ENCODE data around the gene MARVELD2.
"Not testable (repeated sequence)": the region's sequence is repeated elsewhere in the genome, so short reads cannot be mapped to it uniquely, and the experiment has no call there.

The MARVELD2 gene

DNA sequence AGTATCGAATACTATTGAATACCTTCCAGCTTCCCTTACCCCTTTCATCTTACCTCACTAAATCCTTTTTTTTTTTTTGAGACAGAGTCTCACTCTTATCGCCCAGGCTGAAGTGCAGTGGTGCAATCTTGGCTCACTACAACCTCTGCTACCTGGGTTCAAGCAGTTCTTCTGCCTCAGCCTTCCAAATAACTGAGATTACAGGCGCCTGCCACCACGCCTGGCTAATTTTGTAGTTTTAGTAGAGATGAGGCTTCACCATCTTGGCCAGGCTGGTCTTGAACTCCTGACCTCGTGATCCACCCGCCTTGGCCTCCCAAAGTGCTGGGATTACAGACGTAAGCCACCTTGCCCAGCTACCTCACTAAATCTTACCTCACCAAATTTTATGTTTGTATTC is 63.4 kb downstream of the MARVELD2 start:
- H3K9me3 ChIP-seq (ENCODE audit: insufficient read depth, low read depth, low read length); H3K9ac ChIP-seq (ENCODE audit: low read depth, low read length); H3K4me1 ChIP-seq (ENCODE audit: insufficient read depth, low read length); H3K36me3 ChIP-seq (ENCODE audit: insufficient read depth, low read depth, low read length); H3K4me3 ChIP-seq (ENCODE audit: low read length); H3K27me3 ChIP-seq (ENCODE audit: insufficient read depth, low read length); H3K27ac ChIP-seq (ENCODE audit: low read length): not testable (repeated sequence)

DNA sequence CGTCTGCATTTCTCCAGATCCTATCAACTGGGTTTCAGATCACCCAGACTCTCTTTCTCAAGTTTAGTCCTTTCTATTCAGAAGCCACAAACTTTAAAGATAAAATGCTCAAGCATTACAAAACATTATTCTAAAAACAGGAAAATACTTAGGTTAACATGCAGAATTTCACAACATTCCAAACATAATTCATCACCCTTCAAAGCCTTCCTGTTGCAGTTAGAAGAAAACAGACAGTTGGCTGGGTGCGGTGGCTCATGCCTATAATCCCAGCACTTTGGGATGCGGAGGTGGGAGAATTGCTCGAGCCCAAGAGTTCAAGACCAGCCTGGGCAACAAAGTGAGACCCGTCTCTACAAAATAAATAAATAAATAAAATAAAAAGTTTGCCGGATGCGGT is 70.0 kb downstream of the MARVELD2 start:
- Histone ChIP-seq H3K4me3 (ENCODE audit: low read length) (no peak overlapping the region), H3K4me1 (ENCODE audit: insufficient read depth, low read length) (no peaks in the 10 kb centered on the region), H3K36me3 (ENCODE audit: insufficient read depth, low read depth, low read length) (no peaks in the 10 kb centered on the region)

DNA sequence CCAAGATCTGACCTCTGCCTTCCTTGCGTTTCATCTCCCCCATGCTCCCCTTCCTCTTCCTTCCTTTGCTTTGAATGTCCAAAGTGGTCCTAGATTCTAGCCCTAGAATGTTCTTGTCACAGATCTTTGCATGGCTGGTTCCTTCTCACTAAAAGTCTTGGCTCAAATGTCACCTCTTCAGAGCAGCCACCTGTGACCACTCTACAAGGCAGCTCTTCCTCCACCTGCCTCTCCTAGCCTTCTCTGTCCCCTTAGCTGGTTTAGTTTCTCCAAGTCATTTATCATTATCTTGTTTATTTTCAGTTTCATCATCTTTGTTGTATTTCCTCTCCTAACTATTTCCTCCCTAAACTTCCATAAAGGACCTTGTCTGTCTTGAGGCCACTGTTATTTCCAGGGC is 70.6 kb downstream of the MARVELD2 start:
- Histone ChIP-seq H3K27me3 (ENCODE audit: insufficient read depth, low read length) (peaks cover under 1% of the 10 kb centered on the region; the same call in 1 of the 2 replicates), H3K4me3 (ENCODE audit: low read length) (no peak overlapping the region), H3K4me1 (ENCODE audit: insufficient read depth, low read length) (no peaks in the 10 kb centered on the region), H3K27ac (ENCODE audit: low read length) (no peak overlapping the region), H3K9ac (ENCODE audit: low read depth, low read length) (no peak overlapping the region), H3K9me3 (ENCODE audit: insufficient read depth, low read depth, low read length) (no peaks in the 10 kb centered on the region), H3K36me3 (ENCODE audit: insufficient read depth, low read depth, low read length) (no peaks in the 10 kb centered on the region)

More for the DNA sequence above, 70.0 kb downstream of the MARVELD2 start:
- no peaks in the 10 kb centered on the region for H3K9me3 ChIP-seq (ENCODE audit: insufficient read depth, low read depth, low read length)
- H3K9ac ChIP-seq (ENCODE audit: low read depth, low read length): no peak overlapping the region
- H3K27me3 ChIP-seq (ENCODE audit: insufficient read depth, low read length): no peaks in the 10 kb centered on the region
- H3K27ac ChIP-seq (ENCODE audit: low read length): no peak overlapping the region

DNA sequence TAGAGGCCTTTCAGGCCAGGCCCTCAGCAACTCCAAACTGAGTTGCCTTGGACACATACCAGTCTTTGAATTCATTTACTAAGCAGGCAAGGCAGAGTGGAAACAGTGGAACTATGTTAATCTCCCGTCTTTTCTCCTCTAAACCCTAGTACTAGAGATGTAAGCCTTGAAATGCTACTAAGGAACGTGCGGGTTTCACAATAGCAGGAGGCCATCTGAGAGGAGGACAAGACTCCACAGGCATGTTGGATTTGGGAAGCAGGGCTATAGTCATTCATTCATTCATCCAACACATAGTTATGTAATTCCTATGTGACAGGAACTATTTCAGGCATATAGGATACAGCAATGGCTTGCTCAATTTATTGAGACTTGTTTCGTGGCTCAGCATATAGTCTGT is 74.3 kb downstream of the MARVELD2 start:
- H3K9me3 ChIP-seq (ENCODE audit: insufficient read depth, low read depth, low read length): no peaks in the 10 kb centered on the region
- no peaks in the 10 kb centered on the region for H3K4me1 ChIP-seq (ENCODE audit: insufficient read depth, low read length)
- H3K4me3 ChIP-seq (ENCODE audit: low read length): no peak overlapping the region
- H3K27me3 ChIP-seq (ENCODE audit: insufficient read depth, low read length): peaks cover 21% of the 10 kb centered on the region; the same call in 1 of the 2 replicates
- no peaks in the 10 kb centered on the region for H3K36me3 ChIP-seq (ENCODE audit: insufficient read depth, low read depth, low read length)
- no peak overlapping the region for H3K9ac ChIP-seq (ENCODE audit: low read depth, low read length)
- no peak overlapping the region for H3K27ac ChIP-seq (ENCODE audit: low read length)

DNA sequence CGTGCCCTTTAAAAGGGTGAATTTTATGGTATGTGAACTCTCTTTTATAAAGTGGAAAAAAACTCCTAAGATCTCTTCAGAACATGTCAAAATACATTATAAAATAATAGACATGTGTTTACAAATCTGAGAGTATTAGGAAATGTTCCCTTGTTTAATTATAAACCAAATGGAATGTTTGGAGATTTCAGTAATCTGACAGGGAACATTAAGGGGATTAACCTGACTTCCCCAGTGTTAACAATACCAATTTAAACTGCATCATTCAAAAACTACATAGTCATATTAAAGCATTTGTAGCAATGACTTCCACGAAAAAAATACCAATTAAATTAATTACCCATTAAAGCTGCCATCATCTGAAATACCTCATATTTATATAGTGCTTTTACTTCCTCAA is 76.1 kb downstream of the MARVELD2 start:
- Histone ChIP-seq H3K9ac (ENCODE audit: low read depth, low read length) (no peak overlapping the region), H3K27ac (ENCODE audit: low read length) (no peak overlapping the region), H3K9me3 (ENCODE audit: insufficient read depth, low read depth, low read length) (no peaks in the 10 kb centered on the region), H3K36me3 (ENCODE audit: insufficient read depth, low read depth, low read length) (no peaks in the 10 kb centered on the region), H3K4me1 (ENCODE audit: insufficient read depth, low read length) (peaks cover 8% of the 10 kb centered on the region; the same call in 1 of the 2 replicates), H3K27me3 (ENCODE audit: insufficient read depth, low read length) (peaks cover 21% of the 10 kb centered on the region; the same call in 1 of the 2 replicates), H3K4me3 (ENCODE audit: low read length) (no peak overlapping the region)

DNA sequence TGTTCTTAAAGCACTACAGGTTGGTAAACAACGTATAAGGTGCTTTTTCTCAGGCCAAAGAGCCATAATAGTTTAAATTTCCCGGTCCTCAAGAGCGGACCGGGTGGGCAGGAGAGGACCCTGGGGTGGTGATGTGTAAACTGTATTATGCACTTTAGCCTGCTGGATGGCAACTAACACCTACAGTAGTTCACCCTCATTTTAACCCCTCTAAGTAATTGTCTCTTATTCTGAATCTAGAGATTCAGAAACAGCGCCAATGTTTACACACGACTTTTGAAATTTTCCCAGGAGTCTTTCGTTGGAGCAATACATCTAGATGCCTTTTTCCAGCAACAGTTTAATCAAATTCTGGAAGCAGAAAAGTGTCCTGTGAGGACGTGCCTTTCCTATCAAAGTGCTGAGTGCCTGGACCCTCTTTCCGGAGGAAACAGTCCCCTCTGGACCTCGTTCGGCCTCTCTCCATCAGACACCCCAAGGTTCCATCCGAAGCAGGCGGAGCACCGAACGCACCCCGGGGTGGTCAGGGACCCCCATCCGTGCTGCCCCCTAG is 77.0 kb downstream of the MARVELD2 start:
- no peaks in the 10 kb centered on the region for H3K9me3 ChIP-seq (ENCODE audit: insufficient read depth, low read depth, low read length)
- H3K36me3 ChIP-seq (ENCODE audit: insufficient read depth, low read depth, low read length): no peaks in the 10 kb centered on the region
- H3K4me1 ChIP-seq (ENCODE audit: insufficient read depth, low read length): peaks cover 8% of the 10 kb centered on the region; the same call in 1 of the 2 replicates
- H3K27ac ChIP-seq (ENCODE audit: low read length): no peak overlapping the region
- H3K4me3 ChIP-seq (ENCODE audit: low read length): peak overlapping the region; percentile 79
- H3K9ac ChIP-seq (ENCODE audit: low read depth, low read length): peak overlapping the region; percentile 87; the same call in 1 of the 2 replicates
- H3K27me3 ChIP-seq (ENCODE audit: insufficient read depth, low read length): peaks cover 21% of the 10 kb centered on the region; the same call in 1 of the 2 replicates

DNA sequence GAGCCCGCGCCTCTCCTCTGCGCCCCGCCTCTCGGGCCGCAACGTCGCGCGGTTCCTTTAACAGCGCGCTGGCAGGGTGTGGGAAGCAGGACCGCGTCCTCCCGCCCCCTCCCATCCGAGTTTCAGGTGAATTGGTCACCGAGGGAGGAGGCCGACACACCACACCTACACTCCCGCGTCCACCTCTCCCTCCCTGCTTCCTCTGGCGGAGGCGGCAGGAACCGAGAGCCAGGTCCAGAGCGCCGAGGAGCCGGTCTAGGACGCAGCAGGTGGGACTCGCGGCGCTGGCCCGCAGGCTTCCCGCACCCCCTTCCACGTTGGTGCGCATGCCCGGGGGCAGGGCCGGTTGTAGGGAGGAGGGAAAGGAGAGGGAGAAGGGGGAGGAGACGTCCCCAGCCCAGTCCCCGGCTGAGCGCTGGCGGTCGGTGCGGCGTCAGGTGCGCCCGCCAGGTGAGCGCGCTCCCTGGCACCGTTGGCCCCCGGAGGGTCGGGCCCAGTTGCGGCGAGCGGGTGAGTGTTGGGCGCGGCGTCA is 77.5 kb downstream of the MARVELD2 start, which contains the start of gene OCLN:
Gene OCLN, plus strand, starts transcription at position 400 of the 532 bp plus-strand sequence. CDS start 11,455 bp downstream, outside the sequence.
- Histone ChIP-seq H3K27me3 (ENCODE audit: insufficient read depth, low read length) (peaks cover 21% of the 10 kb centered on the region; the same call in 1 of the 2 replicates), H3K9ac (ENCODE audit: low read depth, low read length) (peak within 1 kb of the TSS; percentile 87), H3K9me3 (ENCODE audit: insufficient read depth, low read depth, low read length) (no peaks in the 10 kb centered on the region), H3K36me3 (ENCODE audit: insufficient read depth, low read depth, low read length) (no peaks in the 10 kb centered on the region), H3K27ac (ENCODE audit: low read length) (peak within 1 kb of the TSS; percentile 48), H3K4me1 (ENCODE audit: insufficient read depth, low read length) (peaks cover 8% of the 10 kb centered on the region; the same call in 1 of the 2 replicates), H3K4me3 (ENCODE audit: low read length) (peak within 1 kb of the TSS; percentile 79)

DNA sequence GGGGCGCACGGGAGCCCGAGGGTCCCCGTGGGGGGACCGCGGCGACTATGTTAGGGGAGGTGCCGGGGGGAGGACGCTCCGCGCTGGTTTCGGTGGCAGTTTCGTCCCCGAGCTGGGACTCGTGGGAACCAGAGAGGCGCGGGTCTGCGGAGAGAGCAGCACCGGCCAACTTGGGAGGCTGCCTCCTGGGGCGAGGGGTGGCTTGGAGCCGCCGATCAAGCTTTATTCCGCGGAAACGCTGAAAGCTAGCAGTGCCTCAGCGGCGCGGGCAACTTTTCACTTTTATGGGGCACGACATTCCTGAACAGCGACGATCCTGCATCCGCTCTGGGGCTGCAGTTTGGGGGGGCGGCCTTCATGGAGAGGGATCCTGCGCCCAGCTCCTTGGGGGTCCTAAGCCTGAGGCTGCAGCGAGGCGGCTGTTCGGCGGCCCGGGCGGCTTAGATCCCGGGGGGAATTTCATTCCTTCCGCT is 78.0 kb downstream of the MARVELD2 start:
- peaks cover 8% of the 10 kb centered on the region; the same call in 1 of the 2 replicates for H3K4me1 ChIP-seq (ENCODE audit: insufficient read depth, low read length)
- peaks cover 21% of the 10 kb centered on the region; the same call in 1 of the 2 replicates for H3K27me3 ChIP-seq (ENCODE audit: insufficient read depth, low read length)

DNA sequence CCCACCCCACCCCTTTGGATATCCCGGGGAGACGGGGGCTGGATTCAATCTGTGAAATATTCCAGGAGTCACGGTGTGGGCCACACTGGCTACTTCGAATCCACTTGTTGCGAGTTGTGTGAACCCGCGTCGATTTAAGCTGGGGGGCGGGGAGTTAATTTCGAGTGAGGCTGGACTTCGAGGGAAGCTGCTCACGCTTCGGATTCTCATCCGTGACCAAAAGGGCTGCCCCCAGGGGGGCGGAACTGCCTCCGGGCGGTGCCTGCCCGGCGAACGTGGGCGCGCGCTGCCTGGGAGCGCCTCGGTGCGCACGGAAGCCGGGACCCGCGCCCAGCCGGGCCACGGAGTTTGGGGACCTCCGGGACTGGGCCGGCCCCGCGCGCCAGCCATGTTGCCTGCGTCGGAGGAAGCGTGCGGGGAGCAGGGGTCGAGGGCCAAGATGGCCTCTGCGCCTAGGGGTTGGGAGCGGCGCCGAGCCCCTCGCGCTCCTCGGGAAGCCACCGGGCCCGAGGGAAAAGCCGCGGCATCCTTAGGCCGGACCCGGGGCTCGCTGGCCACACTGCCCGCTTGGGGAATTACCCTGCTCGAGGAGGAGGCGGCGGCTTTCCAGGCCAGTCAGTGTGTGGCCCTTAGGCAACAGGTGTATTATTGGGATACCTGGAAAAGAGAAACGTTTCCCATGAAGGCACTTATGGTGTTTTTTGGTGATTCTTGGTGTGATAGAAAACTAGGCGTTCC is 78.6 kb downstream of the MARVELD2 start:
- H3K9me3 ChIP-seq (ENCODE audit: insufficient read depth, low read depth, low read length): no peaks in the 10 kb centered on the region
- H3K4me3 ChIP-seq (ENCODE audit: low read length): peak overlapping the region; percentile 79
- peaks cover 8% of the 10 kb centered on the region; the same call in 1 of the 2 replicates for H3K4me1 ChIP-seq (ENCODE audit: insufficient read depth, low read length)
- no peaks in the 10 kb centered on the region for H3K36me3 ChIP-seq (ENCODE audit: insufficient read depth, low read depth, low read length)
- peak overlapping the region; percentile 48 for H3K27ac ChIP-seq (ENCODE audit: low read length)
- H3K9ac ChIP-seq (ENCODE audit: low read depth, low read length): peak overlapping the region; percentile 87
- H3K27me3 ChIP-seq (ENCODE audit: insufficient read depth, low read length): peaks cover 21% of the 10 kb centered on the region; the same call in 1 of the 2 replicates

More for the DNA sequence above, 78.0 kb downstream of the MARVELD2 start:
- Histone ChIP-seq H3K9me3 (ENCODE audit: insufficient read depth, low read depth, low read length) (no peaks in the 10 kb centered on the region), H3K27ac (ENCODE audit: low read length) (peak overlapping the region; percentile 48), H3K9ac (ENCODE audit: low read depth, low read length) (peak overlapping the region; percentile 87), H3K4me3 (ENCODE audit: low read length) (peak overlapping the region; percentile 79), H3K36me3 (ENCODE audit: insufficient read depth, low read depth, low read length) (no peaks in the 10 kb centered on the region)

Measured in iPS-20b (cell line).